K562 (cell line): ENCODE results near the gene SCGB1A1. TPM values are rescaled to one million over a fixed set of nuclear protein-coding genes. Genes with fewer than 3 reads are reported as not detected.

Source experiments
- ARID1B ChIP-seq: fragments of 450-650 bp; IDR thresholded peaks from 2 replicates; pipeline ENCODE4 v1.6.1; 2016; ENCODE audit warnings: antibody characterized with exemption, mild to moderate bottlenecking, inconsistent platforms
- EP300 ChIP-seq: IDR thresholded peaks from 2 replicates; pipeline ENCODE4 v1.6.1; 2012; ENCODE audit warnings: low read length, improper control_type of control experiment
- EP400 ChIP-seq: fragments of 450-650 bp; IDR thresholded peaks from 2 replicates; pipeline ENCODE4 v1.6.1; 2017; ENCODE audit warnings: antibody characterized with exemption, mild to moderate bottlenecking, moderate library complexity
- GTF3C2 ChIP-seq: IDR thresholded peaks from 3 replicates; pipeline ENCODE4 v1.6.1; 2011; ENCODE audit warnings: borderline replicate concordance, mild to moderate bottlenecking, moderate library complexity; ENCODE audit not compliant: insufficient read length; ENCODE audit errors: extremely low read depth
- MYBL2 ChIP-seq, 2 experiments: fragments of 450-650 bp in 1 of 2; sonication (generic) in 1 of 2; formaldehyde crosslinking in 1 of 2; IDR thresholded peaks; 2 replicates each; pipeline versions ENCODE4 v1.6.1 to v1.8.1; 2017 to 2022; ENCODE audit warnings: borderline replicate concordance in 1 of 2, inconsistent platforms in 1 of 2, low read depth in 1 of 2, mild to moderate bottlenecking in 1 of 2, missing genetic modification reagents in 1 of 2, moderate library complexity in 1 of 2
- SAP30 ChIP-seq: fragments of 200-600 bp; sonication (generic); IDR thresholded peaks from 2 replicates; pipeline ENCODE4 v1.6.1; 2012; ENCODE audit warnings: borderline replicate concordance, low read depth, mild to moderate bottlenecking, moderate library complexity, low read length, control low read depth, inconsistent platforms; ENCODE audit not compliant: insufficient read depth, poor library complexity, severe bottlenecking
- SREBF1 ChIP-seq: fragments of 150-350 bp; IDR thresholded peaks from 2 replicates; pipeline ENCODE4 v1.6.1; 2014; ENCODE audit warnings: antibody characterized with exemption, low read depth, low read length, borderline replicate concordance
- STAG1 ChIP-seq: sonication (generic); formaldehyde crosslinking; IDR thresholded peaks from 2 replicates; pipeline ENCODE4 v1.5.0; 2020; ENCODE audit warnings: missing genetic modification reagents, borderline replicate concordance
- YY1 ChIP-seq, 3 experiments: IDR thresholded peaks; 2 replicates each; pipeline ENCODE4 v1.6.1; 2011; ENCODE audit warnings: low read length in 2 of 3, mild to moderate bottlenecking in 2 of 3, moderate library complexity in 2 of 3, borderline replicate concordance in 1 of 3, control low read depth in 1 of 3, low read depth in 1 of 3; ENCODE audit not compliant: insufficient read depth in 3 of 3, insufficient replicate concordance in 2 of 3, control insufficient read depth in 1 of 3, insufficient read length in 1 of 3; ENCODE audit errors: extremely low read depth in 1 of 3
- ZFPM2 ChIP-seq: fragments of 250-450 bp; sonication (Bioruptor Pico); IDR thresholded peaks from 2 replicates; pipeline ENCODE4 v1.5.1; 2022; ENCODE audit warnings: mild to moderate bottlenecking
- polyA plus RNA-seq, 8 experiments: library from polyadenylated mRNA; depleted of rRNA in 4 of 8; stranded (reverse) in 5 of 8; unstranded in 3 of 8; fragments of >200 nt; fragmentation: Nextera tagmentation in 2 of 8; fragmentation: Illumina TruSeq in 1 of 8; extraction: Ambion mirVana in 2 of 8; extraction: Trizol in 1 of 8; gene quantifications; 2 replicates each; pipeline versions ENCODE4 v1.2.1 to v1.2.3, GENCODE V29; 2011 to 2014; ENCODE audit warnings: inconsistent platforms in 1 of 8, missing spikeins in 1 of 8
- total RNA-seq, 7 experiments: library from RNA; depleted of rRNA in 6 of 7; stranded (reverse); fragments of >200 nt in 6 of 7; fragmentation: Illumina TruSeq in 2 of 7; extraction: Trizol in 2 of 7; gene quantifications; 2 replicates each; pipeline versions ENCODE4 v1.2.1 to v1.2.3, GENCODE V29; 2011 to 2021; ENCODE audit warnings: low replicate concordance in 1 of 7
- TF ChIP-seq, protein P1 (sequence below), 2 experiments: fragments of 450-650 bp; IDR thresholded peaks; 2 replicates each; pipeline ENCODE4 v1.6.1; 2016; ENCODE audit warnings: mild to moderate bottlenecking in 2 of 2, borderline replicate concordance in 1 of 2, low read depth in 1 of 2, moderate library complexity in 1 of 2
- TF ChIP-seq, protein P2 (sequence below): fragments of 450-650 bp; formaldehyde crosslinking; IDR thresholded peaks from 2 replicates; pipeline ENCODE4 v1.4.0; 2020; ENCODE audit warnings: mild to moderate bottlenecking

SCGB1A1 gene
- total and polyA plus RNA-seq, 9 of the 15 experiments (the other 6 are each of a cell fraction or from before 2014, with no cell fraction given) = 0.55 TPM; not detected in 8

- TF ChIP-seq, protein P1, sequence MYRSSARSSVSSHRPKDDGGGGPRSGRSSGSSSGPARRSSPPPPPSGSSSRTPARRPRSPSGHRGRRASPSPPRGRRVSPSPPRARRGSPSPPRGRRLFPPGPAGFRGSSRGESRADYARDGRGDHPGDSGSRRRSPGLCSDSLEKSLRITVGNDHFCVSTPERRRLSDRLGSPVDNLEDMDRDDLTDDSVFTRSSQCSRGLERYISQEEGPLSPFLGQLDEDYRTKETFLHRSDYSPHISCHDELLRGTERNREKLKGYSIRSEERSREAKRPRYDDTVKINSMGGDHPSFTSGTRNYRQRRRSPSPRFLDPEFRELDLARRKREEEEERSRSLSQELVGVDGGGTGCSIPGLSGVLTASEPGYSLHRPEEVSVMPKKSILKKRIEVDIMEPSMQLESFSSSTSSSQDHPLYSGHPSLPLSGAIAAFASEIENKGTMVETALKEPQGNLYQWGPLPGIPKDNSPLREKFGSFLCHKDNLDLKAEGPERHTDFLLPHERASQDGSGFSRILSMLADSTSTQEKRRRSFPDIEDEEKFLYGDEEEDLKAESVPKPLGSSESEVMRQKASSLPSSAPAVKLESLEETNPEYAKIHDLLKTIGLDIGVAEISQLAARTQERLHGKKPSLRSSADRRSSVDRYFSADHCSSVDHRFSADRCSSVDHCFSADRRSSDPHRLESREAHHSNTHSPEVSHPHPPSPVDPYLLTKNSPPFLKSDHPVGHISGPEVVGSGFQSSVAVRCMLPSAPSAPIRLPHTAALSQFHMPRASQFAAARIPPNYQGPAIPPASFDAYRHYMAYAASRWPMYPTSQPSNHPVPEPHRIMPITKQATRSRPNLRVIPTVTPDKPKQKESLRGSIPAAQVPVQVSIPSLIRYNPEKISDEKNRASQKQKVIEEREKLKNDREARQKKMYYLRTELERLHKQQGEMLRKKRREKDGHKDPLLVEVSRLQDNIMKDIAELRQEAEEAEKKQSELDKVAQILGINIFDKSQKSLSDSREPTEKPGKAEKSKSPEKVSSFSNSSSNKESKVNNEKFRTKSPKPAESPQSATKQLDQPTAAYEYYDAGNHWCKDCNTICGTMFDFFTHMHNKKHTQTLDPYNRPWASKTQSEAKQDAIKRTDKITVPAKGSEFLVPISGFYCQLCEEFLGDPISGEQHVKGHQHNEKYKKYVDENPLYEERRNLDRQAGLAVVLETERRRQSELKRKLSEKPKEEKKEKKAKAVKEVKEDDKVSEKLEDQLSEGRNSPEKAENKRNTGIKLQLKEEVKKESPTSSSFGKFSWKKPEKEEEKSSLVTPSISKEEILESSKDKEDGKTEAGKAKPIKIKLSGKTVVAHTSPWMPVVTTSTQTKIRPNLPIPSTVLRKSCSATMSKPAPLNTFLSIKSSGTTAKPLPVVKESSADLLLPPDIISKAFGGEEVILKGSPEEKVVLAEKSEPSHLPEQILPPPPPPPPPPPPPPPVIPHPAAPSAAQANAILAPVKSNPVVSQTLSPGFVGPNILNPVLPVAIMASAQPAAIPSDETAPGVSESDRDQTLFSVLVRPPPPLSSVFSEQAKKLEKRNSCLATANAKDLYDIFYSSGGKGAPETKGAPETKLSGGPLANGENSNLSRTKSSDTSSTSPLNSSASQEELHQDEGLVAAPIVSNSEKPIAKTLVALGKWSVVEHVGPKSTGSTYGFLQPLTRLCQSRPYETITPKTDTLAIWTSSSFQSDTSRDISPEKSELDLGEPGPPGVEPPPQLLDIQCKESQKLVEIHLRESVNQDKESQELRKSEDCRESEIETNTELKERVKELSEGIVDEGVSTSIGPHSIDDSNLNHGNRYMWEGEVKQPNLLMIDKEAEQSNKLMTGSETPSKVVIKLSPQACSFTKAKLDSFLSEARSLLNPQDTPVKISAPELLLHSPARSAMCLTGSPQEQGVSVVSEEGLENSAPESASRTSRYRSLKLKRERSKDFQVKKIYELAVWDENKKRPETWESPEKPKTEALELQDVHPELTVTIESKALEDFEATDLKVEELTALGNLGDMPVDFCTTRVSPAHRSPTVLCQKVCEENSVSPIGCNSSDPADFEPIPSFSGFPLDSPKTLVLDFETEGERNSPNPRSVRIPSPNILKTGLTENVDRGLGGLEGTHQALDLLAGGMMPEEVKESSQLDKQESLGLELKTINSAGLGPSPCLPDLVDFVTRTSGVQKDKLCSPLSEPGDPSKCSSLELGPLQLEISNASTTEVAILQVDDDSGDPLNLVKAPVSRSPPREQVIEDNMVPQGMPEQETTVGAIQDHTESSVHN (IDR thresholded peaks at IDR 0.05; ENCODE audit: borderline replicate concordance in 1 of 2, low read depth in 1 of 2) = no peak
- no peak for TF ChIP-seq YY1 (IDR thresholded peaks at IDR 0.05; ENCODE audit: borderline replicate concordance in 1 of 3, control insufficient read depth in 1 of 3, extremely low read depth in 1 of 3, insufficient read depth in 3 of 3, insufficient read length in 1 of 3, insufficient replicate concordance in 2 of 3, low read depth in 1 of 3, low read length in 2 of 3)
- 0 out of 2 replicates have a peak, but pooled peaks have one; percentile 28 for TF ChIP-seq EP400
- TF ChIP-seq MYBL2 (IDR thresholded peaks at IDR 0.05; ENCODE audit: low read depth) = no peak
- no peak for TF ChIP-seq MYBL2 (CRISPR knock-in tag; IDR thresholded peaks at IDR 0.05; ENCODE audit: borderline replicate concordance)
- TF ChIP-seq EP300 = peak; percentile 29; the same call in 1 of the 2 replicates
- peak; percentile 78 for TF ChIP-seq ARID1B
- TF ChIP-seq GTF3C2 = no peak
- TF ChIP-seq SREBF1 = no peak
- no peak for TF ChIP-seq STAG1 (CRISPR knock-in tag)
- no peak for TF ChIP-seq SAP30
- TF ChIP-seq, protein P2, sequence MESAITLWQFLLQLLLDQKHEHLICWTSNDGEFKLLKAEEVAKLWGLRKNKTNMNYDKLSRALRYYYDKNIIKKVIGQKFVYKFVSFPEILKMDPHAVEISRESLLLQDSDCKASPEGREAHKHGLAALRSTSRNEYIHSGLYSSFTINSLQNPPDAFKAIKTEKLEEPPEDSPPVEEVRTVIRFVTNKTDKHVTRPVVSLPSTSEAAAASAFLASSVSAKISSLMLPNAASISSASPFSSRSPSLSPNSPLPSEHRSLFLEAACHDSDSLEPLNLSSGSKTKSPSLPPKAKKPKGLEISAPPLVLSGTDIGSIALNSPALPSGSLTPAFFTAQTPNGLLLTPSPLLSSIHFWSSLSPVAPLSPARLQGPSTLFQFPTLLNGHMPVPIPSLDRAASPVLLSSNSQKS (CRISPR knock-in tag) = no peak
- no peak for TF ChIP-seq ZFPM2 (CRISPR knock-in tag)
Observed at GRCh38 chr11:62458212-62459002, 39.6 kb downstream of the SCGB1A1 start (continued).
